Muscle of arm (tissue), 12 donors: ENCODE measurements around the gene NCS1. TPM values are rescaled to one million over a fixed set of nuclear protein-coding genes. Genes with fewer than 3 reads are reported as not detected.

Experiments
- DNase-seq: peaks from one replicate; pipeline ENCODE4 v3.0.0-alpha.2; 2013
- polyA plus RNA-seq, 12 donors: library from polyadenylated mRNA; unstranded; fragments of 120-200 nt; gene quantifications; one replicate each; pipeline ENCODE4 v1.2.1, GENCODE V29; 2013; ENCODE audit not compliant: insufficient read length in 12 of 12

NCS1 gene
- polyA plus RNA-seq, 12 donors: 40.6 to 73.1 (median 50.0) TPM; not detected in 1

DNA sequence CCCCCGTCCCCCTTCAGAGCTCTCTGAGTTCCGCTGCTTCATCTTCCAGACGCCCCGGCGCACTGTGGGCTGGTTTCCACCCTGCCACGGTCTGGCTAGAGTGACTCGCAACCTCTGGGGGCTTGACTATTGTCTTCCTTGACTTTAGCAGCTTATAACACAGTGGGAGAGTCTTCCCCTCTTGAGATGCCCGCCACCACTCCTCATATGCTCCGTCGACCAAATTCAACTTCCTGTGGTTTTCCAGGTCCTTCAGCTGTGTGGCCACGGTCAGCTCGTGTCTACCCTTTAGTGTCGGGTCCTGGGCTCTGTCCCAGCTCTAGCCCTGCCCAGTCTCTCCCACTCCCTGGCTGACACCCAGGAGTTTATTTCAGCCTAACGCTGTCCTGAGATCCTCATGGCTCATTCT, 28.2 kb upstream of the NCS1 start:
- peak; percentile 38 for DNase-seq

DNA sequence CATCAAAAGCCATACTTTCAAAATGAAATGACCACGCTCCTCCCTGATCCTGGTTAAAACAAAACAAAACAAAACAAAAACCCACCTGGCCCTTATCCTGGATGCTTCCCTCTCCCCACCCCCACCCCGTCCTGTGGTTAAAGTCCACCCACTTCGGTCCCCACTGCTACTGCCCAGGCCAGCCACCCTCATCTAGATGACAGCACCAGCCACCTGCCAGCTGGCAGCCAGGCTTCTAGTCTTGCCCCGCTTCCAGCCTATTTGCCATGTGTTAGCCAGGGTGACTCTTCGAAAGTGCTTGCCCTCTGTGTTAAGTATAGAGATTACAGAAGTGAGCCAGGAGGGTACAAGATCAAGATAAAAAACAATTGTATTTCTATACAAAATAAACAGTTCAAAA, 27.5 kb upstream of the NCS1 start:
- no peak for DNase-seq

DNA sequence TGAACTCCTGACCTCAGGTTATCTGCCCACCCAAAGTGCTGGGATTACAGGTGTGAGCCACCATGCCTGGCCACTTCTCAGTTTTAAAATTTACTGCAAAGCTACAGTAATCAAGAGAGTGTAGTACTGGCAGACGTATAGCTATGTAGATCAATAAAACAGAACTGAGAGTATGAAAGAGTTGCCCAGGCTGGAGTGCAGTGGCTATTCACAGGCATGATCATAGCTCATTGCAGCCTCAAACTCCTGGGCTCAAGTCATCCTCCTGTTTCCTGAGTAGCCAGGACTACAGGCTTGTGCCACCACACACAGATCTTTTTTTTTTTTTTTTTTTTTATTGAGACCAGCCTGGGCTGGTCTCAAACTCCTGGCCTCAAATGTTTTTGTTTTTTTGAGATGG, 26.5 kb upstream of the NCS1 start:
- no peak for DNase-seq

DNA sequence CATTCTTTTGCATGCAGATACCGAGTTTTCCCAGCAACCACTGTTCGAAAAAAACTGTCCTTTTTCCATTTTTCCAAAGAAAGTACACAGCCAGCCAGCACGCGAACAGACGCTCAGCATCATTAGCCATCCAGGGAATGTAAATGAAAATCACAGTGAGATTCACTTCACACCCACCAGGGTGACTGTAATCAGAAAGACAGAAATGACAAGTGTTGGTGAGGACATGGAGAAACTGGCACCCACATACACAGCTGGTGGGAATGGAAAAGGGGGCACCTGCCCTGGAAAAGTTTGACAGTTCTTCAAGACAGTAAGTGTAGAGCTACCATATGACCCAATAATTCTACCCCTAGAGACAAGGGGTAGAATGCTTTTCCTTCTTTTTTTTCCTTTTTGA, 25.0 kb upstream of the NCS1 start:
- DNase-seq: no peak

DNA sequence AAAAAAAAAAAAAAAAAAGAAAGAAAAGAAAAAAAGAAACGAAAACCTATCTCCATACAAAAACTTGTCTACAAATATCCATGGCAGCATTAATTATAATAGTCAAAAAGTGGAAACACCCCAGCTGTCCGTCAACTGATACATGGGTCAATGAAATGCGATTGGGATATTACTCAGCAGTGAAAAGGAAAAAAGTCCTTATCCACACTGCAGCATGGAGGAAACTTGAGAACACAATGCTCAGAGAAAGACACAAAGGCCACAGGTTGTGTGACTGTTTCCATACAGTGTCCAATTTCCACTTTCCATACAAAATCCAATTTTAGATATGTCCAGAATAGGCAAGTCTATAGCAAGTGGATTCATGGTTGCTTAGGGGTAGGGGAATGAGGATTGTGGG, 24.3 kb upstream of the NCS1 start:
- DNase-seq: no peak

DNA sequence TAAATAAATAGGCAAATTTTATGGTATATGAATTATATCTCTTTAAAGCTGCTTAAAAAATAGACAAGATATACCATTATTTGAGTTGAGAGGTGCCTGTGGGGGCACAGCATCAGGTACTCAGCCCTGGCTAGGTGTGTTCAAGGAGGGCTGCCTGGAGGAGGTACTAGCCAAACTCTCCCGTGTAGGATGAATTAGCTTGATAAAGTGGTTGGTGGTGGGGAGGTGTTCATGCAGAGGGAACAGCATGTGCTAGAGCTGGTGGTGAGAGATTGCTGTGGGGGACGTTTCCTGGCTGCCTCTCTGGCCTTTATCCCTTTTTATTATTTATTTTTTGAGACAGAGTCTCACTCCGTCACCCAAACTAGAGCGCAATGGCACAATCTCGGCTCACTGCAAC, 23.2 kb upstream of the NCS1 start:
- no peak for DNase-seq

DNA sequence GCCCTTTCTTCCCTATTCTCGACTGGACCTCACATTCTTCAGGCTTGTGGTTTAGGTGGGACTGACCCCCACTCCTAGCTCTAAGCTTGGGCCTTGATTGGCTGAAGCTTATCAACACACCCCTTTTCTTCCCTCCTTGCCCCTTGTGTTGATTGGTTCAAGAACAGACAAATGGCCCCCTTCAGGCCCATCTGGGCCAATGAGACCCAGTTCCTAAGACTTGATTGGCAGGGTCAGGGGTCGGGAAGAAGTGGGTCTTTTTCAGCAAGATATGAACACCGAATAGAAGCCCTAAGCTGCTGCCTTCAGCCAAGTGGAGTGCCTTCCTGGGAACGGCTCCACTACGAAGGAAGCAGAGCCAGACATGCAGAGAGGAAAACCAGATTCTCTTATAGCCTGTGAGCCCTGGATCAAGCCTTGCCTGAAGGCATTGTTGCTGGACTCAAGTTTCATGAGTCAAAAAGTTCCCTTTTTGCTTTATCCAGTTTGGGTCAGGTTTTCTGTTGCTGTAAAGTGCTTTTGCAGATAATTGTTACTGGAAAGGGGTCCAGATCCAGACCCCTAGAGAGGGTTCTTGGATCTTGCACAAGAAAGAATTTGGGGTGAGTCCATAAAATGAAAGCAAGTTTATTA, 22.4 kb upstream of the NCS1 start:
- no peak for DNase-seq

DNA sequence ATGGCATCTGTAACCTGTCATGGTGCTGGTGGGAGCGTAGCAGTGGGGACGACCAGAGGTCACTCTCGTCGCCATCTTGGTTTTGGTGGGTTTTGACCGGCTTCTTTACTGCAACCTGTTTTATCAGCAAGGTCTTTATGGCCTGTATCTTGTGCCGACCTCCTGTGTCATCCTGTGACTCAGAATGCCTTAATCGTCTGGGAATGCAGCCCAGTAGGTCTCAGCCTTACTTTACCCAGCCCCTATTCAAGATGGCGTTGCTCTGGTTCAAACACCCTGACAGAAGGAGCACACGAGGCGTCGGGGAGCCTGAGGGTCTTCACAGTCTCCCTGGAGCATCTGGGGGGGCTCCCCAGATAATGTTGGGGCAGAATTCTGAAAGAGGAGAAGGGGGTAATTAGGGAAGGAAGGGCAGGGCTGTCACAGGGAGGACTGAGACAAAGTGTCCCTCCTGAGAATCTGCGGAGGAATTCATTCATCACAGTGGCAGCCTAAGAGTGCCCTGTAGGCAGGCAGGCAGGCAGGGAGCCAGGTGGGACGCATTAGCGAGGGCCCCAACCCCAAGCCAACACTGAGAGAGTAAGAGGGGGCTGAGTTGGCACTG, 21.3 kb upstream of the NCS1 start:
- no peak for DNase-seq

DNA sequence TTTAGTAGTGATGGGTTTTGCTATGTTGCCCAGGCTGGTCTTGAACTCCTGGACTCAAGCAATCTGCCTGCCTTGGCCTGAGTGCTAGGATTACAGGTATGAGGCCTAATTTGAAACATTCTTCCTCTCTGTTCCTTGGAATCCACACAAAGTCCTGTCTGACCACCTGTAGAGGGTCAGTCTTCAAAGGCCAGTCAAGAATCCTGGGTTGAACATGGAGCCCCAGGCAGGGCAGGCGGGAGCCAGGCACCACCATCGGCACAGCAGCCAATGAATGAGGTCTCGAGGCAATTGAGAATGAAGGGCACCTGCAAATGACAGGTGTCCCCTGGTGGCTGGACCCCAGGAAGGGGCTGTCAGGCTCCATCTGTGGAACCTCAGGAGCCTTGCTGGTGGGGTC, 17.4 kb upstream of the NCS1 start:
- no peak for DNase-seq

DNA sequence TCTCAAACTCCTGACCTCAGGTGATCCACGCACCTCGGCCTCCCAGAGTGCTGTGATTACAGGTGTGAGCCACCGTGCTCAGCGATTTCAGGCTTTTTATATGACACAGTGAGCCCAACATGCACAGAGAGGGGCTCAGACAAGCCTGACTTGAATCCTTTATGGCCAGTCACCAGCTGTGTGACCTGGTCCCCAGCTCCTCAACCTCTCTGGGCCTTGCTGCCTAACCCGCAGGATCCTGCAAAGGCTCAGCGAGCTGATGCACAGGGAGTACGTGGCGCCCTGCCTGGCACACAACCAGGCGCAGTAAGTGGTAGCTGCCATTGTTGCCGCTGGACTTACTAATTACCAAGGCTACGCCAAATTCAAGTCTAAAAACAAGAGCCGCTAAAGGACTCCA, 16.6 kb upstream of the NCS1 start:
- DNase-seq: no peak

DNA sequence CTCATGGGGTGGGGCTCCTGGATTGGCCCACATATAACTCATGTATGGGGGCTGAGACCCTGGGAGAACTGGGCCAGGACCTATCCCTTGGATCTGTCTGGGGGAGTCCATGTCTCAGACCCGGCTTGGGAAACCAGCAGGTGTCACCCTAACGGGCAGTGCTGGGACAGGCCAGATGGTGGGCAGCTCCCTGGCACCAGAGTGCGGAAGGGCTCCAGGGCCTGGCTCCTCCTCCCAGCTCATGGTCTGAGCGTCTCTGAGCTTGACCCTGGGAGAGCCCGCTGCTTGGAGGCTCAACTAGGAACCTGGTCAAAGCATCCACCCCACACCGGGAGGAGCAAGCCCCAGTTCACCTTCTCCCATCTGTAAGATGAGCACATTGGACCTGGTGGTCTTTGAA, 15.5 kb upstream of the NCS1 start:
- no peak for DNase-seq

DNA sequence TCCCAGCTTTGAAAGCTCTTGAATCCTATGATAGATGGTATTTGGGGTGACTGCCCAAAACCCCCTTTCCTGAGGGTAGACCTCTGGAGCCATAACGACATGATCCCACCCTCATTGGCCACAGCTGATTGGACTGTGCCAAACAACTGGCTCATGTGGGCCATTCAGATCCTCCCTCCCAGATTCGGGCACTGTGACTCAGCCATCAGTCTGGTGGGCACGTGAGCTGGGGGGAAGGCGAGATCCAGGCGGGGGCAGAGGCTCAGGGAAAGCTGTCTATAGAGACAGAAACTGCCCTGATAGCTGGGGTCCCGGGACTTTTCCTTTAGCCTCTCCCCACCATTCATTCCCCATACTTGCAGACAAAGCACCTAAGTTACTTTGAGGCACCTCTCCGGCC, 15.1 kb upstream of the NCS1 start:
- no peak for DNase-seq

DNA sequence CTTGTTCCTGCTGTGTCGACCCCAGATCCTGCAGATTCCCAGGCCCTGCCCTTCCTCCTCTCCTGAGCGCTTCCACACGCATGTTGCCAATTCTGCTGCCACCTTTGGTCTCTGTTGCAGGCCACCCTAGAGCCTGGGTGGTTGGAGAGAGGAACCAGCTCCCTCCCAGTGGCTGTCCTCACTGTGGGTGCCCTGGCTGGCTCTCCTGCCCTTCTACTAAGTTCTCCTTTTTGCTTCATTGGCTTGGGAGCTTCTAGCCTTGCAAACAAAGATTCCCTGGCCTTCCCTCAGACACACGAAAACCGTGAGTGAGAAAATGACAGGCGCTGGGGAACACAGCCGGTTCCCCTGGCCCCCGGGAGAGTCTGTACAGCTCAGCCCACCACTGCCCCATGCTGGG, 14.2 kb upstream of the NCS1 start:
- no peak for DNase-seq

DNA sequence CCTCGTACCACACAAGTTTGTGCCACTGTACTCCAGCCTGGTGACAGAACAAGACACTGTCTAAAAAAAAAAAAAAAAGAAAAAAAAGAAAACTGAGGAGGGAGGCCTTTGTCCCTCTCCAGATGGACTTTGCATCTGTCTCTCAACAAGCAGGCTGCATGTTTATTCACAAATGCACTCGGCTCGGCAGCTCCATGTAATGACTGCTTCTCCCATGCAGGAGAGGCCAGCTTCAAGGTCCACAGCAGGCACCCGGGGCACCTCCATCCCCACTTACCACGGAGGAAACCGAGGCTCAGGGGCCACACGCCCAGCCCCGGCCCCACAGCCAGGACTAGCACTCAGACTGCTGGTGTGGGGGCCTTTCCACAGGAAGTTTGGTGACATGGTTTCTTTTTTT, 13.1 kb upstream of the NCS1 start:
- DNase-seq: no peak

DNA sequence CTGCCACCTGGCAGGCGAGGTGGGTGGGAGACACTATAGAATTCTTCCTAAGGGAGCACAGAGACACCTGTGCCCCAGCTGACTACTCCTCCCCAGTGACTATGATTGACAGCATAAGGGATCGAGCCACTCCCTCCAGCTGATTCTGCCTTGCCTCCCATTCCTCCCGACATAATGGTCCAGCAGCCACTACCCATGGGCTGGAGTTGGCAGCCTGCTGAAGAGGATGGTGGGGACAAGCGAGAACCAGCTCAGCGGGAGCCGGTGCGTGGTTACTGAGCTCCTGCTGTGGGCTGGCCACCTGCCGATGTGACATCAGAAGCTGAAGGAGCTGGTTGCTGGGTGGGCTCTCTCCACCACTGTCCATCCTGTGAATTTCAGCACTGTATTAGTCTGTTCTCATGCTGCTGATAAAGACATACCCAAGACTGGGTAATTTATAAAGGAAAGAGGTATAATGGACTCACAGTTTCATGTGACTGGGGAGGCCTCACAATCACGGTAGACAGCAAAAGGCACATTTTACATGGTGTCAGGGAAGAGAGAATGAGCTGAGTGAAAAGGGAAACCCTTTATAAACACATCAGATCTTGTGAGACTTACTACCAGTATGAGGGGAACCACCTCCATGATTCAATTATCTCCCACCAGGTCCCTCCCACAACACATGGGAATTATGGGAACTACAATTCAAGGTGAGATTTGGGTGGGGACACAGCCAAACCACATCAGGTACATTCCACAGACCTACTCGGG, 12.1 kb upstream of the NCS1 start:
- DNase-seq: no peak

DNA sequence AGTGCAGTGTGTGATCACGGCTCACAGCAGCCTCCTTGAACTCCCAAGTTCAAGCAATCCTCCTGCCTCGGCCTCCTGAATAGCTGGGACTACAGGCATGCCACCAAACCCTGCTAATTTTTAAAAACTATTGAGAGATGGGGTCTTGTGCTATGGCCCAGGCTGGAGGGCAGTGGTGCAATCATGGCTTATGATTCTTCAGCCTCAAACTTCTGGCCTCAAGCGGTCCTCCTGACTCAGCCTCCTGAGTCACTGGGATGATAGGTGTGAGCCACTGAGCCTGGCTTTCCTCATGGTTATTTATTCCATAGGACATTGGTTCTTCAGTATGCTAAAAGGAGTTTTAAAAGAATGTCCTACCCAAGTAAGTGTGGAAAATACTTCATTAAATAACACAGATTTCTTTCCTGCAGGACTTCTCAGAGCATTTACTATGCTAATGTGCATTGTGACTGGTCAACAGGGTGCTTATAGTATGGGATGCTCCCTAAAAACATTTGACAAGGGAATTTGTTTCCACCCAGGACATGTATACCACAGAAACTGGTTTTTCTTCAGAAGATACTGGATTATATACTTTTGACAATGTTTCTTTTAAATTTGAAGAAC, 11.2 kb upstream of the NCS1 start:
- DNase-seq: no peak

DNA sequence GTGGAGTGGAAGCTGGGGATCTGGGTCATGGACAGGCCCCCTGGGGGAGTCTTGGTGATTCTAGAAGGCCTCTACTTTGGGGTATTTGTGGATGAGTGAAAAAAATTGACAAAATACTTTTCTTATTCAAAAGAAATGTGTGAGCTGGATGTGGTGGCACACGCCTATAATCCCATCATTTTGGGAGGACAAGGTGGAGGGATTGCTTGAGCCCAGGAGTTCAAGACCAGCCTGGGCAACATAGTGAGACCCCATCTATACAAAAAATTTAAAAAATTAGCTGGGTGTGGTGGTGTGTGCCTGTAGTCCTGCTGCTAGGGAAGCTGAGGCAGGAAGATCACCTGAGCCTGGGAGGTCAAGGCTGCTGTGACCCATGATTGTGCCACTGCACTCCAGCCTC, 6.6 kb upstream of the NCS1 start:
- DNase-seq: no peak

DNA sequence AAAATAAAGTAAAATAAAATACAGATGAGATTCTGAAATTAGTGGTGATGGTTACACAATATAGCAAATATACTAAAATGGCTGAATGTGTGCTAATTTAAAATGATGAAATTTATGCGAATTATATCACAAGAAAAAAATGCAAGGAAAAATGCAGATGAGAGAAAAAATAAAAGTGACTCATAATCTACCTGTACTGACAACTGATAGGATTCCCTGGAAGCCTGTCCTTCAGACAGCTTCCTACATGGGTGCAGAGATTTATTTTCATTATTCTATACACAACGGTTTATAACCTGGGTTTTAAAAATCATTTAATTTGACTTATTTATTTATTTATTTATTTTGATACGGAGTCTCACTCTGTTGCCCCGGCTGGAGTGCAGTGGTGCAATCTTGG, 5.8 kb upstream of the NCS1 start:
- no peak for DNase-seq

DNA sequence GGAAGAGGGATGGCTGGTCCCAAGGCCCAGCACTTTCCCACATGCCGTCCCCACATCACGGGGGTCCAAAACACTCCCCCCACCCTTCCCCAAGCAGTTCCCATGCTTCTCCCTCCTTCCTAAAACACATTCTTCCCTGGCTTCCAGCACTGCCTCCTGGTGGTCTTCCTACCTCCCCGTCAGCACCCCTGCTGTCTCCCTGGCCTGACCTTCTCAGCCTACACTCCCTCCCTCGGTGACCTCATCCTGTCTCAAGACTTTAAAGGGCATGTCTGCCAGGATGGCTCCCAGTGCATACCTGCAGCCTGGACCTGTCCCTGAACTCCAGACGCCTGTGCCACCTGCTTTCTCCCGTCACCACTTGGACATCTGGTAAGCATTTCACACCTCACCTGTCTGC, 4.3 kb upstream of the NCS1 start:
- DNase-seq: no peak

DNA sequence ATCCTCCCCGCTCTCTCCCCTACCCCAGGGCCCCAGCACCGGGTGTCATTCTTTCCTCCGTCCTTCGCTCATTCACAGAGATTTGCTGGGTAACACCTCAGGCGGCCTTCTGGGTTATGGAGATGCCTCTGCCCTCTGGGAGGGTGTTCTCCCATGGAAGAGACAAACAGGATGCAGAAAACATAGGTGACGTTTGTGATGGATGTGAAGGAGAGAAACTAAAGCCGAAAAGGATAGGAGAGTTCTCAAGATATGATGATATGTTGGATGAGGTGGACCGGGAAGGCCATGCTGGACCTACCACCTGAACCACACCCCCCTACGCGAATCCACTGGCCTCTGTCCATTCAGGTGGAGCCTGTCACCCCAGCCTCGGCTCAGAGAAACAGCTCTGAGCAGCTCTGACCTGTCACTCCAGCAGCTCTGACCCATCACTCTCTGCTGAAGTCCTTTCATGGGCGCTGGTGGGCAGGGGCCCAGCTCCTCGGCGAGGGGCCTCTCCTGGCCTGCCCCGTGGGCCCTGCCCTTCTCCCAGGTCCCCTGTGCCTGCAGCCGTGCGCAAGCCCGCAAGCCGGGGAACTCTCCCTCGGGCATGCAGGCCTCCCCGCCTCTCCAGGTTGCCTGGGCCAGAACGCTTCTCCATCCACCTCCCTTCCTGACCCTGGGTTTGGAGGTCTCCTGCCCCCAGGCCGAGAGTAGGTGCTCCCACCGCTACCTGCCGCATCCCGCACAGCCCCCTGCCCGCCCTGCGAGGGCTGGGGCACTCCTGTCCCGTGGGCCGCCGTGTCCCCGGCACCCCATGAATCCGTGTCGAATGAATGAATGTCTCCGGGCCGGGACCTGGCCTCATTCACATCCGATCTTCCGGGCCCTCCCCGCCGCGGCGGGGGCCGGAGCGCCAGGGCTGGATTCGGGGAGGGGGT, 717 bp upstream of the NCS1 start:
- no peak for DNase-seq

DNA sequence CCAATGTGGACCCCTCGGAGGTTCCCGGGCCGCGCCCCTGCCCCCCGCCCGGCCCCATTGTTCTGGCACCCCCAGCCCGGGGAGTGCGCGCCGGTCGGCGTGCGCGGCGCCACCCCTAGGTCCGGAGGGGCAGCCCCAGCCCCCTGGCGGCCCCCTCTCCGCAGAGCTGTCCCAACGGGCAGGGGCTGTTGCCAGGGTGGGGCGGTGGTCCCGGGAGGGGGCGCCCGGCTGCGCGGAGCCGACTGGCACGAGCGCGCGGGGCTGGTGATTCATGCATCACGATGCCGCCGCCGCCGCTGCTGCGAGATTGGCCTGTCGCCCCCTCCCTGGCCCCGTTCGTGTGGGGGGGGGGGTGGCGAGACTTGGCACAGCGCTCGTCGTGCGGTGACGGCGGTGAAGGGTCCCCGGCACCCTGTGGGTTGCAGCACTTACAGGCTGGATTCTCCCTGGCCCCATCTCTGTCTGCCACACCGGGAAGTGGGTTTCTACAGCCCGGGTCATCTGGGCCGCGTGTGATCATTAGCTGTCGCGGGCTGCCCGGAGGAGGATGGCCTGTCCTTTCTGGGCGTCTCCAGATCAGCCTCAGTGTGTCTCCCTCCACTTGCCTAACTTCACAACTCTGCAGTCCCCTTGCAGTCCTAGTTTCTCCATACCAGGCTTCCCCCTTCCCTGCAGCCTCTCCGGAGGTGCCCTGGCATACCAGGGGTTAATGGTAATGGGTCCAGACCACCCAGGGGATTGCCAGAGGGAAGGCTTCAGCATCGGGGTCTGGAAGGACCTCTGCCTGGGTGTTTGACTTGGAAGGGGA, 858 bp downstream of the NCS1 start:
- no peak for DNase-seq
